Activated CD4-positive, alpha-beta T cell treated with anti-CD3 and anti-CD28 coated beads, Interleukin-2, amount 10 ng/mL, durations not matched to agents 24 days and 14 days (primary cell): ENCODE data around the gene VWA1. TPM values are rescaled to one million over a fixed set of nuclear protein-coding genes. Genes with fewer than 3 reads are reported as not detected.
A peak's percentile ranks its signal among the peaks of the same experiment; 100 is the strongest.
"Not testable (repeated sequence)": the region's sequence is repeated elsewhere in the genome, so short reads cannot be mapped to it uniquely, and the experiment has no call there.

Experiments used
- DNase-seq: peaks from one replicate; pipeline ENCODE4 v3.0.0; 2022
- H3K27ac Mint-ChIP-seq: one replicate; pipeline ENCODE4 v1.8.0; 2022; ENCODE audit warnings: mild to moderate bottlenecking, mixed read lengths
- H3K27me3 Mint-ChIP-seq: one replicate; pipeline ENCODE4 v1.8.0; 2022; ENCODE audit warnings: mixed read lengths
- H3K36me3 Mint-ChIP-seq: one replicate; pipeline ENCODE4 v1.8.0; 2022; ENCODE audit warnings: low read depth, mild to moderate bottlenecking, mixed read lengths
- H3K4me1 Mint-ChIP-seq: one replicate; pipeline ENCODE4 v1.8.0; 2021; ENCODE audit warnings: mixed read lengths
- H3K4me3 Mint-ChIP-seq: one replicate; pipeline ENCODE4 v1.8.0; 2022; ENCODE audit warnings: mild to moderate bottlenecking, moderate library complexity, mixed read lengths
- H3K9me3 Mint-ChIP-seq: one replicate; pipeline ENCODE4 v1.8.0; 2021; ENCODE audit warnings: mixed read lengths
- intact Hi-C: fragments of 100-400 bp; cut with micrococcal nuclease; formaldehyde crosslinking; loops from one replicate; pipeline ENCODE4 v1.15.1; 2023
- total RNA-seq: library from RNA; stranded (reverse); gene quantifications from 2 replicates; pipeline ENCODE4 v1.2.3, GENCODE V29; 2022

Gene VWA1
- total RNA-seq, 1 donor from 2014 or later, result 4.9 TPM

- no peaks in the 10 kb centered on the region for H3K9me3 Mint-ChIP-seq
- peak overlapping the region; percentile 14 for H3K27ac Mint-ChIP-seq
- DNase-seq, result no peak
- no peak overlapping the region for H3K4me3 Mint-ChIP-seq
- peaks cover 5% of the 10 kb centered on the region for H3K4me1 Mint-ChIP-seq
- no peaks in the 10 kb centered on the region for H3K36me3 Mint-ChIP-seq
- peaks cover 26% of the 10 kb centered on the region for H3K27me3 Mint-ChIP-seq
- intact Hi-C loops, result no loop called here
These were observed 10.8 kb upstream of the VWA1 start for GRCh38 chr1:1424707-1425106.

GRCh38 chr1:1425426-1425752, 10.1 kb upstream of the VWA1 start:
- no peak overlapping the region for H3K4me3 Mint-ChIP-seq

GRCh38 chr1:1425753-1426495, 9.6 kb upstream of the VWA1 start:
- H3K27me3 Mint-ChIP-seq, result peaks cover 27% of the 10 kb centered on the region
- H3K4me3 Mint-ChIP-seq, result peak overlapping the region; percentile 50
- no peak for DNase-seq
- no peaks in the 10 kb centered on the region for H3K36me3 Mint-ChIP-seq
- H3K4me1 Mint-ChIP-seq, result peaks cover 5% of the 10 kb centered on the region
- intact Hi-C loops, result no loop called here
- no peaks in the 10 kb centered on the region for H3K9me3 Mint-ChIP-seq
- no peak overlapping the region for H3K27ac Mint-ChIP-seq

More at GRCh38 chr1:1425426-1425752, 10.1 kb upstream of the VWA1 start:
- Mint-ChIP-seq H3K27ac (no peak overlapping the region), H3K36me3 (no peaks in the 10 kb centered on the region), H3K4me1 (peaks cover 5% of the 10 kb centered on the region), H3K9me3 (no peaks in the 10 kb centered on the region), H3K27me3 (peaks cover 30% of the 10 kb centered on the region)
- DNase-seq, result no peak
- intact Hi-C loops, result no loop called here

GRCh38 chr1:1426496-1427105, 8.9 kb upstream of the VWA1 start:
- DNase-seq, result no peak
- H3K27ac Mint-ChIP-seq, result no peak overlapping the region
- no peaks in the 10 kb centered on the region for H3K36me3 Mint-ChIP-seq
- no peaks in the 10 kb centered on the region for H3K9me3 Mint-ChIP-seq
- peaks cover 26% of the 10 kb centered on the region for H3K27me3 Mint-ChIP-seq
- peak overlapping the region; percentile 50 for H3K4me3 Mint-ChIP-seq
- peaks cover 5% of the 10 kb centered on the region for H3K4me1 Mint-ChIP-seq
- intact Hi-C loops, result no loop called here

- Mint-ChIP-seq H3K36me3 (no peaks in the 10 kb centered on the region), H3K27me3 (peaks cover 25% of the 10 kb centered on the region), H3K4me1 (peaks cover 5% of the 10 kb centered on the region), H3K9me3 (no peaks in the 10 kb centered on the region), H3K4me3 (no peak overlapping the region), H3K27ac (no peak overlapping the region)
- no peak for DNase-seq
- intact Hi-C loops, result no loop called here
These were observed 8.2 kb upstream of the VWA1 start for GRCh38 chr1:1427106-1427819.

- H3K9me3 Mint-ChIP-seq, result no peaks in the 10 kb centered on the region
- DNase-seq, result no peak
- intact Hi-C loops, result no loop called here
- no peak overlapping the region for H3K27ac Mint-ChIP-seq
- H3K36me3 Mint-ChIP-seq, result no peaks in the 10 kb centered on the region
- peaks cover 4% of the 10 kb centered on the region for H3K4me1 Mint-ChIP-seq
- H3K4me3 Mint-ChIP-seq, result no peak overlapping the region
- peaks cover 25% of the 10 kb centered on the region for H3K27me3 Mint-ChIP-seq
These were observed 7.7 kb upstream of the VWA1 start for GRCh38 chr1:1427820-1428148.

- H3K4me3 Mint-ChIP-seq, result peak overlapping the region; percentile 24
These were observed 7.3 kb upstream of the VWA1 start for GRCh38 chr1:1428174-1428573.

GRCh38 chr1:1428967-1429366, 6.5 kb upstream of the VWA1 start:
- H3K27me3 Mint-ChIP-seq, result peaks cover 25% of the 10 kb centered on the region
- H3K4me1 Mint-ChIP-seq, intact Hi-C loops, H3K27ac Mint-ChIP-seq, H3K36me3 Mint-ChIP-seq, H3K4me3 Mint-ChIP-seq, DNase-seq, H3K9me3 Mint-ChIP-seq: not testable (repeated sequence)

More at GRCh38 chr1:1428174-1428573, 7.3 kb upstream of the VWA1 start:
- Mint-ChIP-seq H3K36me3 (no peaks in the 10 kb centered on the region), H3K27me3 (peaks cover 25% of the 10 kb centered on the region), H3K4me1 (peaks cover 2% of the 10 kb centered on the region), H3K9me3 (no peaks in the 10 kb centered on the region), H3K27ac (no peak overlapping the region)
- intact Hi-C loops, result no loop called here
- no peak for DNase-seq

GRCh38 chr1:1429671-1430073, 5.8 kb upstream of the VWA1 start:
- H3K4me3 Mint-ChIP-seq, result no peak overlapping the region
- no peaks in the 10 kb centered on the region for H3K9me3 Mint-ChIP-seq
- peaks cover 24% of the 10 kb centered on the region for H3K27me3 Mint-ChIP-seq
- no peak for DNase-seq
- intact Hi-C loops, result loop anchor here (5.0 kb wide), 1 partner anchor 32 kb away; the partner anchor contains the start of gene CCNL2
- H3K36me3 Mint-ChIP-seq, result no peaks in the 10 kb centered on the region
- no peak overlapping the region for H3K27ac Mint-ChIP-seq
- peaks cover 5% of the 10 kb centered on the region for H3K4me1 Mint-ChIP-seq

- Mint-ChIP-seq H3K9me3 (no peaks in the 10 kb centered on the region), H3K27ac (no peak overlapping the region), H3K36me3 (no peaks in the 10 kb centered on the region), H3K27me3 (peaks cover 18% of the 10 kb centered on the region), H3K4me3 (no peak overlapping the region), H3K4me1 (peaks cover 8% of the 10 kb centered on the region)
- intact Hi-C loops, result loop anchor here (5.0 kb wide), 1 partner anchor 33 kb away; the partner anchor contains the start of gene CCNL2
- DNase-seq, result no peak
These were observed 5.1 kb upstream of the VWA1 start for GRCh38 chr1:1430114-1430982.

GRCh38 chr1:1430992-1431844, 4.3 kb upstream of the VWA1 start:
- Mint-ChIP-seq H3K9me3 (no peaks in the 10 kb centered on the region), H3K27me3 (peaks cover 14% of the 10 kb centered on the region), H3K36me3 (no peaks in the 10 kb centered on the region), H3K4me3 (no peak overlapping the region), H3K4me1 (peaks cover 9% of the 10 kb centered on the region), H3K27ac (no peak overlapping the region)
- intact Hi-C loops, result loop anchor here (5.0 kb wide), 1 partner anchor 34 kb away; the partner anchor contains the start of gene CCNL2
- DNase-seq, result no peak

- peak overlapping the region; percentile 41 for H3K27ac Mint-ChIP-seq
These were observed 3.6 kb upstream of the VWA1 start for GRCh38 chr1:1431845-1432273.

More at GRCh38 chr1:1431845-1432273, 3.6 kb upstream of the VWA1 start:
- H3K4me3 Mint-ChIP-seq, result no peak overlapping the region
- peaks cover 8% of the 10 kb centered on the region for H3K4me1 Mint-ChIP-seq
- peaks cover 15% of the 10 kb centered on the region for H3K27me3 Mint-ChIP-seq
- no peaks in the 10 kb centered on the region for H3K36me3 Mint-ChIP-seq
- intact Hi-C loops, result loop anchor here (5.0 kb wide), 1 partner anchor 35 kb away; the partner anchor contains the start of gene CCNL2
- no peak for DNase-seq
- no peaks in the 10 kb centered on the region for H3K9me3 Mint-ChIP-seq
